ENCODE results near the gene PIP5K1A. TPM values are rescaled to one million over a fixed set of nuclear protein-coding genes. Genes with fewer than 3 reads are reported as not detected.

PIP5K1A gene
- total and polyA plus RNA-seq, 9 of the 15 experiments (the other 6 are each of a cell fraction or from before 2014, with no cell fraction given) = 1.9 to 42.4 (median 18.8) TPM

DNA sequence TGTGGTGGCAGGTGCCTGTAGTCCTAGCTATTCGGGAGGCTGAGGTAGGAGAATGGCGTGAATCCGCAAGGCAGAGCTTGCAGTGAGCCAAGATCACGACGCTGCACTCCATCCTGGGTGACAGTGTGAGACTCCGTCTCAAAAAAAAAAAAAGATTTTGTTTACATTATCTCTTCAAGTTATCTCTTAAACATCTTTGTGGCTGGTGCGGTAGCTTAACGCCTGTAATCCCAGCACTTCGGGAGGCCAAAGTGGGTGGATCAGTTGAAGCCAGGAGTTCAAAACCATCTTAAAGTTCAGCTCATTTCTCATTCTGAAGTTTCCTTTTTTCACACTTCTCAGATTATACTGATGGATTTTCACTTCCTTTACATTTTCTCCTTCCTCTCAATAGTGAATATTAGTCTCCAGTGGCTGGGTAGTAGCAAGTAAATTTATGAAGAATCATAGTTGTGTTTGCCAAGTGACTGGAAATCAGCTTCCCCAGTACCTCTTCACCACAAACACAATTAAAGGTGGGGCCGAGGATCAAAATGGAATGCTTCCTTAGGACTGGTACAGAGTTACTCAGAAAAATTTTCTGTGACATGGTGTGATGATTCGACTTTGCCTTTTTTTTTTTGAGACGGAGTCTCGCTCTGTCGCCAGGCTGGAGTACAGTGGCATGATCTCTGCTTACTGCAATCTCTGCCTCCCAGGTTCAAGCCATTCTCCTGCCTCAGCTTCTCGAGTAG is 13.8 kb downstream of the PIP5K1A start (continued):
- TF ChIP-seq, protein P1, sequence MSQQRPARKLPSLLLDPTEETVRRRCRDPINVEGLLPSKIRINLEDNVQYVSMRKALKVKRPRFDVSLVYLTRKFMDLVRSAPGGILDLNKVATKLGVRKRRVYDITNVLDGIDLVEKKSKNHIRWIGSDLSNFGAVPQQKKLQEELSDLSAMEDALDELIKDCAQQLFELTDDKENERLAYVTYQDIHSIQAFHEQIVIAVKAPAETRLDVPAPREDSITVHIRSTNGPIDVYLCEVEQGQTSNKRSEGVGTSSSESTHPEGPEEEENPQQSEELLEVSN (IDR thresholded peaks at IDR 0.05; ENCODE audit: borderline replicate concordance in 1 of 2, extremely low read depth in 1 of 2, insufficient read depth in 1 of 2, insufficient read length in 1 of 2, low read depth in 1 of 2, low read length in 1 of 2, poor library complexity in 1 of 2, severe bottlenecking in 1 of 2) = no peak
- TF ChIP-seq RAD21 (CRISPR knock-in tag; conservative IDR thresholded peaks at IDR 0.05 in 1 of 2, IDR thresholded peaks at IDR 0.05 in 1 of 2) (no peak), TEAD4 (IDR thresholded peaks at IDR 0.05; ENCODE audit: low read length) (peak; percentile 40; the same call in 1 of the 2 replicates), TEAD4 (CRISPR knock-in tag; IDR thresholded peaks at IDR 0.05; ENCODE audit: borderline replicate concordance) (no peak), ZNF134 (CRISPR knock-in tag; conservative IDR thresholded peaks at IDR 0.05) (no peak), CXXC5 (CRISPR knock-in tag; IDR thresholded peaks at IDR 0.05) (peak; percentile 59; the same call in 1 of the 2 replicates), ZNF77 (CRISPR knock-in tag; IDR thresholded peaks at IDR 0.05) (no peak), ZNF224 (CRISPR knock-in tag; IDR thresholded peaks at IDR 0.05) (no peak), RCOR1 (IDR thresholded peaks at IDR 0.05; ENCODE audit: borderline replicate concordance in 1 of 2, low read depth in 2 of 2, low read length in 2 of 2) (peak in 1 of 2 experiments; percentile 81; a peak in 2 of 4 replicates), GTF2F1 (IDR thresholded peaks at IDR 0.05; ENCODE audit: low read depth, low read length) (no peak), ZBTB17 (CRISPR knock-in tag; IDR thresholded peaks at IDR 0.05) (no peak), EHMT2 (IDR thresholded peaks at IDR 0.05) (no peak), ESRRA (IDR thresholded peaks at IDR 0.05; ENCODE audit: borderline replicate concordance, low read depth) (peak; percentile 55; the same call in 1 of the 2 replicates), DDX20 (tag; IDR thresholded peaks at IDR 0.05; ENCODE audit: low read depth) (no peak), TGIF2 (CRISPR knock-in tag; IDR thresholded peaks at IDR 0.05) (no peak), ZFPM2 (CRISPR knock-in tag; IDR thresholded peaks at IDR 0.05) (no peak), NR4A1 (CRISPR knock-in tag; IDR thresholded peaks at IDR 0.05) (no peak), NR4A1 (tag; IDR thresholded peaks at IDR 0.05) (no peak), ZNF79 (CRISPR knock-in tag; IDR thresholded peaks at IDR 0.05; ENCODE audit: low read depth) (no peak), CTBP1 (IDR thresholded peaks at IDR 0.05; ENCODE audit: borderline replicate concordance) (peak; percentile 32; the same call in 1 of the 2 replicates), JUN (IDR thresholded peaks at IDR 0.05; ENCODE audit: borderline replicate concordance, low read depth, low read length) (no peak), JUN (CRISPR knock-in tag; IDR thresholded peaks at IDR 0.05; ENCODE audit: borderline replicate concordance) (no peak), KDM4B (IDR thresholded peaks at IDR 0.05; ENCODE audit: borderline replicate concordance in 2 of 2, low read depth in 1 of 2) (no peak), CREB1 (IDR thresholded peaks at IDR 0.05) (no peak), CREB1 (CRISPR knock-in tag; IDR thresholded peaks at IDR 0.05) (no peak), TRIM28 (IDR thresholded peaks at IDR 0.05) (no peak), RHOXF2B (CRISPR knock-in tag; conservative IDR thresholded peaks at IDR 0.05) (no peak), KDM1A (IDR thresholded peaks at IDR 0.05) (peak in 1 of 2 experiments; percentile 46; a peak in 3 of 4 replicates), ZC3H4 (CRISPR knock-in tag; IDR thresholded peaks at IDR 0.05; ENCODE audit: borderline replicate concordance) (no peak)
- TF ChIP-seq, protein P2, sequence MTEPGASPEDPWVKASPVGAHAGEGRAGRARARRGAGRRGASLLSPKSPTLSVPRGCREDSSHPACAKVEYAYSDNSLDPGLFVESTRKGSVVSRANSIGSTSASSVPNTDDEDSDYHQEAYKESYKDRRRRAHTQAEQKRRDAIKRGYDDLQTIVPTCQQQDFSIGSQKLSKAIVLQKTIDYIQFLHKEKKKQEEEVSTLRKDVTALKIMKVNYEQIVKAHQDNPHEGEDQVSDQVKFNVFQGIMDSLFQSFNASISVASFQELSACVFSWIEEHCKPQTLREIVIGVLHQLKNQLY (CRISPR knock-in tag; conservative IDR thresholded peaks at IDR 0.05) = no peak

Data from K562 (cell line).